Fibroblast of the aortic adventitia (primary cell): Measurements from ENCODE around the gene CBLN1. TPM values are rescaled to one million over a fixed set of nuclear protein-coding genes. Genes with fewer than 3 reads are reported as not detected.

ENCODE experiments used
- DNase-seq: peaks from one replicate; pipeline ENCODE4 v3.0.0-alpha.2; 2010; ENCODE audit warnings: low read depth
- H3K4me3 ChIP-seq: 2 replicates; pipeline ENCODE4 v1.5.1; 2011; ENCODE audit warnings: low read depth, mild to moderate bottlenecking, control low read depth, low read length, moderate library complexity
- CTCF ChIP-seq: IDR thresholded peaks from 2 replicates; pipeline ENCODE4 v1.5.1; 2011; ENCODE audit warnings: mild to moderate bottlenecking, low read length, control low read depth, inconsistent platforms; ENCODE audit not compliant: insufficient read depth
- total RNA-seq: library from RNA; depleted of rRNA; stranded (reverse); fragments of >200 nt; gene quantifications from 2 replicates; pipeline ENCODE4 v1.2.3, GENCODE V29; 2012; ENCODE audit warnings: low replicate concordance

Gene CBLN1
- total RNA-seq, 1 donor = not detected

- TF ChIP-seq CTCF = no peak
- no peak overlapping the region for H3K4me3 ChIP-seq
- no peak for DNase-seq
Observed at GRCh38 chr16:49283376-49284049, 1.9 kb upstream of the CBLN1 start.

- no peak overlapping the region for H3K4me3 ChIP-seq
- no peak for TF ChIP-seq CTCF
- DNase-seq = no peak
Observed at GRCh38 chr16:49282690-49283375, 1.2 kb upstream of the CBLN1 start.

- peak overlapping the region; percentile 13 for H3K4me3 ChIP-seq
- no peak for TF ChIP-seq CTCF
- DNase-seq = peak; percentile 16
Observed at GRCh38 chr16:49281843-49282642, 405 bp upstream of the CBLN1 start.

- DNase-seq = no peak
- H3K4me3 ChIP-seq = no peak overlapping the region
- TF ChIP-seq CTCF = no peak
Observed at GRCh38 chr16:49280841-49281371, 732 bp downstream of the CBLN1 start.

GRCh38 chr16:49280105-49280741, 1.4 kb downstream of the CBLN1 start:
- TF ChIP-seq CTCF = no peak
- no peak for DNase-seq
- no peak overlapping the region for H3K4me3 ChIP-seq

- no peak for TF ChIP-seq CTCF
- no peak overlapping the region for H3K4me3 ChIP-seq
- no peak for DNase-seq
Observed at GRCh38 chr16:49278944-49279725, 2.5 kb downstream of the CBLN1 start.
